NCI-H128 (cell line): Measurements from ENCODE around the gene SLC16A4.

Experiments
- DNase-seq: peaks from one replicate; lab custom pipeline; 2025; ENCODE audit not compliant: unreplicated experiment; lab: John Stamatoyannopoulos, UW

Gene SLC16A4

GRCh38 chr1:110335265-110335664, 55.6 kb downstream of the SLC16A4 start:
- no peak for DNase-seq

- no peak for DNase-seq
These were observed 62.1 kb downstream of the SLC16A4 start for GRCh38 chr1:110328700-110329099.

- no peak for DNase-seq
These were observed 62.6 kb downstream of the SLC16A4 start for GRCh38 chr1:110328274-110328673.

GRCh38 chr1:110326826-110327225, 64.0 kb downstream of the SLC16A4 start:
- no peak for DNase-seq

- no peak for DNase-seq
These were observed 66.2 kb downstream of the SLC16A4 start for GRCh38 chr1:110324667-110325066.

- DNase-seq, result no peak
These were observed 69.0 kb downstream of the SLC16A4 start for GRCh38 chr1:110321846-110322245.

GRCh38 chr1:110321045-110321444, 69.8 kb downstream of the SLC16A4 start:
- DNase-seq, result no peak

- DNase-seq, result no peak
These were observed 70.7 kb downstream of the SLC16A4 start for GRCh38 chr1:110320168-110320518.

GRCh38 chr1:110319332-110320167, 71.3 kb downstream of the SLC16A4 start:
- DNase-seq, result no peak

GRCh38 chr1:110318046-110318445, 72.8 kb downstream of the SLC16A4 start:
- no peak for DNase-seq

GRCh38 chr1:110316735-110317134, 74.1 kb downstream of the SLC16A4 start:
- DNase-seq, result no peak
